Activated T-cell treated with anti-CD3 and anti-CD28 coated beads for 1 hour (primary cell): ENCODE results near the gene CAPG.
"Not testable (repeated sequence)": the region's sequence is repeated elsewhere in the genome, so short reads cannot be mapped to it uniquely, and the experiment has no call there.

Source experiments
- DNase-seq: peaks from one replicate; pipeline ENCODE4 v3.0.0-alpha.2; 2020; ENCODE audit warnings: low read depth

Gene CAPG

GRCh38 chr2:85420536-85421259 lies 10.5 kb upstream of the CAPG start:
- DNase-seq, result peak; percentile 93

- DNase-seq, result no peak
Observed at GRCh38 chr2:85419009-85419675, 9.0 kb upstream of the CAPG start.

- DNase-seq, result peak; percentile 74
Observed at GRCh38 chr2:85418132-85419008, 8.2 kb upstream of the CAPG start, which contains the start of gene SH2D6. SH2D6 (plus strand) TSS chr2:85418714; CDS start chr2:85429466, 10,752 bp downstream.

- no peak for DNase-seq
Observed at GRCh38 chr2:85415980-85416650, 5.9 kb upstream of the CAPG start.

- DNase-seq, result no peak
Observed at GRCh38 chr2:85414761-85415553, 4.8 kb upstream of the CAPG start.

- not testable (repeated sequence) for DNase-seq
Observed at GRCh38 chr2:85414421-85414759, 4.2 kb upstream of the CAPG start.

GRCh38 chr2:85413592-85414420 lies 3.6 kb upstream of the CAPG start:
- peak; percentile 20 for DNase-seq

- DNase-seq, result no peak
Observed at GRCh38 chr2:85411405-85411748, 1.2 kb upstream of the CAPG start.

- no peak for DNase-seq
Observed at GRCh38 chr2:85410584-85411404, 628 bp upstream of the CAPG start.

GRCh38 chr2:85405201-85406059 lies 4.7 kb downstream of the CAPG start:
- DNase-seq, result peak; percentile 43

- DNase-seq, result no peak
Observed at GRCh38 chr2:85401844-85402243, 8.3 kb downstream of the CAPG start.

GRCh38 chr2:85401464-85401805 lies 8.7 kb downstream of the CAPG start:
- no peak for DNase-seq

GRCh38 chr2:85400541-85401463 lies 9.4 kb downstream of the CAPG start:
- DNase-seq, result no peak

- no peak for DNase-seq
Observed at GRCh38 chr2:85400023-85400422, 10.1 kb downstream of the CAPG start.

- DNase-seq, result no peak
Observed at GRCh38 chr2:85399183-85399455, 11.0 kb downstream of the CAPG start.

- DNase-seq, result no peak
Observed at GRCh38 chr2:85398426-85399182, 11.6 kb downstream of the CAPG start.

- no peak for DNase-seq
Observed at GRCh38 chr2:85397925-85398331, 12.2 kb downstream of the CAPG start.
